Mammary epithelial cell (primary cell): Measurements from ENCODE around the gene ZNF212.

Source experiments
- EZH2 ChIP-seq: IDR thresholded peaks from 2 replicates; pipeline ENCODE4 v1.6.1; 2012; ENCODE audit warnings: low read length, inconsistent platforms, borderline replicate concordance
- TF ChIP-seq, protein P1 (sequence below), 2 donors: IDR thresholded peaks in 1 of 2; conservative IDR thresholded peaks in 1 of 2; 2 replicates each; pipeline ENCODE4 v1.5.1; 2011 to 2012; ENCODE audit warnings: inconsistent platforms in 2 of 2, low read length in 2 of 2, mild to moderate bottlenecking in 2 of 2, control low read depth in 1 of 2, low read depth in 1 of 2; ENCODE audit not compliant: insufficient read depth in 1 of 2; ENCODE audit errors: extremely low read depth in 1 of 2

DNA sequence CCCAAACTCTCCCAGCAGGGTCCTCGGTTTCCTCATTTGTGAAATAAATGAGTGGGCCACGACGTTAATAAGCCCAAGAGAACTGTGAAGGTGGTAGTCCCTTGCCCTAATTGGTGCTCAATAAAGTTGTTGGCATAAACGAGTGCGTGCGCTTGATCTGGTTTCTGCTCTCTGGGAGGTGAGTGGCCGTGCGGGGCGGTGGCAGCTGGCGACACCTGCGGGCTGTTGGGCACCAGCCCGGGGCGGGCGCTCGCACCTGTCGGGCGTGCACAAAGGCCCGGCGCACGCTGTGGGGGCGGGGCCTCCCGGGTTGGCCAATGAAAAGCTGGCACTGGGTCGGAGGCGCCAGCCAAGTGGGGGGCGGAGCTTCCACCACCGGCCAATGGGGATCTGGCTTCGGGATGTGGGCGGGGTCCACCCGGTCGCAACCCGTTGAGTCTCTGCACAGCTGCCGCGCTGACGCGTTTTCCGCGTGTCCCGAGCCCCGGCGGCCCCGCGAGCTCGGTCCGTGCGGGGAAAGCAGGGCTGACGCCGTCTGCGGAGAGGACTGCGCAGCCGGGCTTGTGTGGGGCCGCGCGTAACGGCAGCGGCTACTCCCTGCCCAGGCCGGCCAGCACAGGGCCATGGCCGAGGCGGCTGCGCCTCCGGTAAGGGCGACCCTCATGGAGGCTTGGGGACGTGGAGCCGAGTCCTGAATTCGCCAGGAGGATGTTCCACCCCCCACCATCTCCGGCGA, 45.6 kb downstream of the ZNF212 start:
- TF ChIP-seq, protein P1, sequence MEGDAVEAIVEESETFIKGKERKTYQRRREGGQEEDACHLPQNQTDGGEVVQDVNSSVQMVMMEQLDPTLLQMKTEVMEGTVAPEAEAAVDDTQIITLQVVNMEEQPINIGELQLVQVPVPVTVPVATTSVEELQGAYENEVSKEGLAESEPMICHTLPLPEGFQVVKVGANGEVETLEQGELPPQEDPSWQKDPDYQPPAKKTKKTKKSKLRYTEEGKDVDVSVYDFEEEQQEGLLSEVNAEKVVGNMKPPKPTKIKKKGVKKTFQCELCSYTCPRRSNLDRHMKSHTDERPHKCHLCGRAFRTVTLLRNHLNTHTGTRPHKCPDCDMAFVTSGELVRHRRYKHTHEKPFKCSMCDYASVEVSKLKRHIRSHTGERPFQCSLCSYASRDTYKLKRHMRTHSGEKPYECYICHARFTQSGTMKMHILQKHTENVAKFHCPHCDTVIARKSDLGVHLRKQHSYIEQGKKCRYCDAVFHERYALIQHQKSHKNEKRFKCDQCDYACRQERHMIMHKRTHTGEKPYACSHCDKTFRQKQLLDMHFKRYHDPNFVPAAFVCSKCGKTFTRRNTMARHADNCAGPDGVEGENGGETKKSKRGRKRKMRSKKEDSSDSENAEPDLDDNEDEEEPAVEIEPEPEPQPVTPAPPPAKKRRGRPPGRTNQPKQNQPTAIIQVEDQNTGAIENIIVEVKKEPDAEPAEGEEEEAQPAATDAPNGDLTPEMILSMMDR (conservative IDR thresholded peaks at IDR 0.05 in 1 of 2, IDR thresholded peaks at IDR 0.05 in 1 of 2; ENCODE audit: extremely low read depth in 1 of 2, insufficient read depth in 1 of 2, low read depth in 1 of 2, low read length in 2 of 2) = no peak
- no peak for TF ChIP-seq EZH2
